ENCODE data around the gene DLGAP1. TPM values are rescaled to one million over a fixed set of nuclear protein-coding genes. Genes with fewer than 3 reads are reported as not detected.
"Not testable (repeated sequence)": the region's sequence is repeated elsewhere in the genome, so short reads cannot be mapped to it uniquely, and the experiment has no call there.

DLGAP1 gene
- total RNA-seq, 4 donors from 2014 or later, result 0.22 to 1.5 (median 0.56) TPM

DNA sequence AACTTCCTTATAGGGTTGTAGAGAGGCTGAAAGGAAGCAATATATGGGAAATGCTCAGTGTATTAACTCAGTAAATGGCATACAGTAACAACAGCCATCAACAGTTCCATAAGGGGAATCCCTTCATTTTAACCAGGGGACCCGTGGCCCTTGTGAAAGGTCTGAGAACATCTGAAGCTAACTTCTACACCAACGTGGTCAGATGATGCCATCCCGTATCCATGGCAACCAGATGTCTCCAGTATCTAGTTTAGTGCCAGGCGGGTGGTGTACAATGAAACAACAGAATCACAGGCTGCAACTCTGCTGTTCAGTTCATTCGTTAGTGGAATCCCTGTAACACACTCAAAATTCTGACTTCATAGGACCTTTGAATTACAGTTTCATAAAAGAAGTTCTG, 842.8 kb downstream of the DLGAP1 start:
- Histone ChIP-seq H3K27me3 (no peaks in the 10 kb centered on the region), H3K36me3 (no peaks in the 10 kb centered on the region), H3K27ac (no peak overlapping the region), H3K9me3 (no peaks in the 10 kb centered on the region), H3K4me1 (no peaks in the 10 kb centered on the region), H3K4me3 (no peak overlapping the region)
- no peak for ATAC-seq
- TF ChIP-seq EP300 (IDR thresholded peaks at IDR 0.05) (no peak), POLR2AphosphoS5 (IDR thresholded peaks at IDR 0.05) (no peak), POLR2A (IDR thresholded peaks at IDR 0.05) (no peak)
- TF ChIP-seq, protein P1, sequence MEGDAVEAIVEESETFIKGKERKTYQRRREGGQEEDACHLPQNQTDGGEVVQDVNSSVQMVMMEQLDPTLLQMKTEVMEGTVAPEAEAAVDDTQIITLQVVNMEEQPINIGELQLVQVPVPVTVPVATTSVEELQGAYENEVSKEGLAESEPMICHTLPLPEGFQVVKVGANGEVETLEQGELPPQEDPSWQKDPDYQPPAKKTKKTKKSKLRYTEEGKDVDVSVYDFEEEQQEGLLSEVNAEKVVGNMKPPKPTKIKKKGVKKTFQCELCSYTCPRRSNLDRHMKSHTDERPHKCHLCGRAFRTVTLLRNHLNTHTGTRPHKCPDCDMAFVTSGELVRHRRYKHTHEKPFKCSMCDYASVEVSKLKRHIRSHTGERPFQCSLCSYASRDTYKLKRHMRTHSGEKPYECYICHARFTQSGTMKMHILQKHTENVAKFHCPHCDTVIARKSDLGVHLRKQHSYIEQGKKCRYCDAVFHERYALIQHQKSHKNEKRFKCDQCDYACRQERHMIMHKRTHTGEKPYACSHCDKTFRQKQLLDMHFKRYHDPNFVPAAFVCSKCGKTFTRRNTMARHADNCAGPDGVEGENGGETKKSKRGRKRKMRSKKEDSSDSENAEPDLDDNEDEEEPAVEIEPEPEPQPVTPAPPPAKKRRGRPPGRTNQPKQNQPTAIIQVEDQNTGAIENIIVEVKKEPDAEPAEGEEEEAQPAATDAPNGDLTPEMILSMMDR (IDR thresholded peaks at IDR 0.05), result no peak
- 82 to 85% methylated on average over 3 to 4 of the region's 5 CpGs for WGBS, 2 donors (ENCODE audit: low coverage in 1 of 2)

DNA sequence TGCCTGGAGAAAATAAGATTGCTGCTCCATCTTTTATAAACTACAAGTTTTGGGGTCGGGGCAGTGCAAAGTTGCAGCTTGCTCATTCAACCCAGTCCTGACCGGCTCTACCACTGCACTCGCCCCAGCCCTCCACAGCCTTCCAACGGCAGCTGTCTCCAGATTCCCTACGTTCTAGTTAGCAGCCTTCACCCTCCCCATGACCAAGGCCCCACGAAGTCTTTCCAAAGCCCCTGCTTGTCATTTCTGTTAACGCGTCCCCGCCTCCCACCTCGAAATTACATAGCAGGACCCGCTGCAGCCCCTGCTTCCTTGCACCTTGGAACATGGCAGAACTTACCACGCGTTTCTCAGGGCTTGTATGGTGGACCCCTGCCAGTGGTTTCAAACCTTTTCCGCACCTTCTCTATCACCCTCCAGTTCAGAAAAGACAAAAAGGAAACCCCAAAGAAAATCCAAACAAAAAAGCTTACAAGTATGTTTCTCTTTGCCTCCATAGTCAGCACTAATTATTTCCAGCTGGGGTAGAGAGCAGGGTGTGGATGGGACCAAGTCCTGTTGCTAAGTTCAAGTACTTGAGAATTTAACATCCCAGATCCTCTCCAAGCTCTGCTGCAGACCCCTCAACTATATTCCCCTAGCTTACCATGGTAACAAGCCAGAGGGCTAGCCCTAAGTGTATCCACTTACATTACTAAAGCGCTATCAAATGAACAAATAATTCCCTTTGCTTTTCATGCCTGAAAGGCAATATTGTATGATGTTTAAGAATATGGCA, 843.6 kb downstream of the DLGAP1 start:
- H3K27me3 ChIP-seq, result no peaks in the 10 kb centered on the region
- H3K4me3 ChIP-seq, result no peak overlapping the region
- no peak overlapping the region for H3K27ac ChIP-seq
- no peaks in the 10 kb centered on the region for H3K9me3 ChIP-seq
- H3K36me3 ChIP-seq, result no peaks in the 10 kb centered on the region
- H3K4me1 ChIP-seq, result no peaks in the 10 kb centered on the region
- 58 to 61% methylated on average over 14 to 15 of the region's 15 CpGs for WGBS, 2 donors (ENCODE audit: low coverage in 1 of 2)
- no peak for ATAC-seq
- no peak for TF ChIP-seq EP300 (IDR thresholded peaks at IDR 0.05)
- TF ChIP-seq, protein P1 (IDR thresholded peaks at IDR 0.05), result no peak

DNA sequence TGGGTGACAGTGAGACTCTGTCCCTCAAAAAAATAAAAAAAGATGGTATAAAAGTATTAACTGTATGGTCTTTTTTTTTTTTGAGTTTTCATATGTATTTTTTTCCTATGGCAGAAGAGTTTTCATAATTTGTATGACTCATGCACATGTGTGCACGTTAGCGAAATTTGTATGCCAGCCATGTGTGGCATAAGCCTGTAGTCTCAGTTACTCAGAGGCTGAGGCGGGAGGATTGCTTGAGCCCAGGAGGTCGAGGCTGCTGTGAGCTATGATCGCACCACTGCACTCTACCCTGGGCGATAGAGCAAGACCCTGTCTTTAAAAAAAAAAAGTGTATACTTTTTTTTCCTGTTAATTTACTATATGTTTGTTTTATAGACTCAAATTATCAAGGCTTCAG, 844.3 kb downstream of the DLGAP1 start:
- H3K36me3 ChIP-seq, result no peaks in the 10 kb centered on the region
- no peak overlapping the region for H3K27ac ChIP-seq
- no peak for ATAC-seq
- WGBS, 2 donors (ENCODE audit: low coverage in 1 of 2), result 89 to 92% methylated on average over 3 to 6 of the region's 6 CpGs
- TF ChIP-seq POLR2A (IDR thresholded peaks at IDR 0.05), result no peak
- TF ChIP-seq, protein P1 (IDR thresholded peaks at IDR 0.05), result no peak
- no peak for TF ChIP-seq EP300 (IDR thresholded peaks at IDR 0.05)
- TF ChIP-seq POLR2AphosphoS5 (IDR thresholded peaks at IDR 0.05), result no peak
- no peaks in the 10 kb centered on the region for H3K9me3 ChIP-seq
- H3K4me1 ChIP-seq, result peaks cover 0 to 7% (median 0%) of the 10 kb centered on the region in 3 donors
- H3K27me3 ChIP-seq, result no peaks in the 10 kb centered on the region
- H3K4me3 ChIP-seq, result no peak overlapping the region

DNA sequence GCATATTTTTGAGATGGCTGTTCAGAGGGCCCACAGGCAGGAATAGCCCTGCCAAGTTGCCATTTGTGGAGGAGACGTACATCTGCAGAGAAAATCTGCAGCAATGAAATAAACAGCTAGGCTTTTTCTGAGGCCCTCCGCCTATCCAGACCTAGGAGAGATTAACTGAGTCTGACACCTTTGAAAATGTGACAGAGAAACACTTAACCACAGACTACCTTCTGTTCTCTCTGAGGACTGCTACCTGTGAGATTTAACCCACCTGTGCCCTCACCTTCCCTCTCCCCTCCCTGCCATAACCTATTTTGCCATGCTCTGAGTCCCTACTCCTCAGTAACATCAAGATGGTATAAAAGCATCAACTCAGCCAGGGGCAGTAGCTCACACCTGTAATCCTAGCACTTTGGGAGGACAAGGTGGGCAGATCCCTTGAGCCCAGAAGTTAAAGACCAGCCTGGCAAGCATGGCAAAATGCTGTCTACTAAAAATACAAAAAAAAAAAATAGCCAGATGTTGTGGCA, 844.9 kb downstream of the DLGAP1 start:
- Histone ChIP-seq H3K9me3 (no peaks in the 10 kb centered on the region), H3K4me3 (no peak overlapping the region), H3K27me3 (no peaks in the 10 kb centered on the region), H3K36me3 (no peaks in the 10 kb centered on the region), H3K4me1 (peaks cover 0 to 12% (median 0%) of the 10 kb centered on the region in 3 donors), H3K27ac (no peak overlapping the region)
- TF ChIP-seq POLR2AphosphoS5 (IDR thresholded peaks at IDR 0.05), result no peak
- TF ChIP-seq, protein P1 (IDR thresholded peaks at IDR 0.05), result no peak
- no peak for TF ChIP-seq EP300 (IDR thresholded peaks at IDR 0.05)
- TF ChIP-seq POLR2A (IDR thresholded peaks at IDR 0.05), result no peak
- ATAC-seq, result no peak
- 96% methylated on average over 2 of the region's 2 CpGs; no CpG with 5 or more reads in 1 of the 2 donors for WGBS, 2 donors (ENCODE audit: low coverage in 1 of 2)

DNA sequence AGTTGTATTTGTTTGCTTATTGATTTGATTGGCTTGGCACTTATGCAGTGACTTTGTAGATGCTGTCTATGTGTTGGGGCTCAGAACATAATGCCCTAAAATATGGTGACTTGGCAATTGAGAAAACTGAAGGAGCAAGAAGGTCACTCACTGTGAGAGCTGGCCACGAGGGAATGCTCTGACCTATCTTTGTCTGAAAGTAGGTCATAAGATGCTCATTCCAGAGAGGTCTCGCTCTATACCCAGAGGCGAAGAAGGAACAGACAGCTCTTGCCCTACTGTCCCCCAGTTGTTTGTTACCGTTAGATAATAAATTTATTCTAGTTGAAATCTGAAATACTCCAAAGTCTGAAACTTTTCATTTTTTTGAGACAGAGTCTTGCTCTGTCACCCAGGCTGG, 846.6 kb downstream of the DLGAP1 start:
- 73 to 81% methylated on average over 3 to 4 of the region's 4 CpGs for WGBS, 2 donors (ENCODE audit: low coverage in 1 of 2)

DNA sequence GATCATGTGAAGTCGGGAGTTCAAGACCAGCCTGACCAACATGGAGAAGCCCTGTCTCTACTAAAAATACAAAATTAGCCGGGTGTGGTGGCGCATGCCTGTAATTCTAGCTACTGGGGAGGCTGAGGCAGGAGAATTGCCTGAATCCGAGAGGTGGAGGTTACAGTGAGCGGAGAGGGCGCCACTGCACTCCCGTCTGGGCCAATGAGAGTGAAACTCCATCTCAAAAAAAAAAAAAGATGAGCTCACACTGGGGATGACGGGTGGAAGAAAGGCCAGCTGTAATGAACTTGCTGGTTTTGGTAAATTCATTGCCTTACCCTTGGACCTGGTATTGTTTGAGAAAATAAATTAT, 847.0 kb downstream of the DLGAP1 start:
- not testable (repeated sequence) for H3K27me3 ChIP-seq, H3K4me3 ChIP-seq, H3K36me3 ChIP-seq, ATAC-seq, H3K9me3 ChIP-seq
- Histone ChIP-seq H3K27ac (peak overlapping the region in 1 of 4 donors; percentile 19), H3K4me1 (peaks cover 0 to 34% (median 8%) of the 10 kb centered on the region in 3 donors)
- 80 to 97% methylated on average over 1 to 3 of the region's 8 CpGs for WGBS, 2 donors (ENCODE audit: low coverage in 1 of 2)

More for the DNA sequence above, 846.6 kb downstream of the DLGAP1 start:
- ATAC-seq, result no peak
- Histone ChIP-seq H3K27ac (no peak overlapping the region), H3K36me3 (no peaks in the 10 kb centered on the region), H3K9me3 (no peaks in the 10 kb centered on the region), H3K4me3 (no peak overlapping the region), H3K4me1 (peaks cover 0 to 30% (median 8%) of the 10 kb centered on the region in 3 donors), H3K27me3 (no peaks in the 10 kb centered on the region)
- TF ChIP-seq POLR2AphosphoS5 (IDR thresholded peaks at IDR 0.05) (no peak), POLR2A (IDR thresholded peaks at IDR 0.05) (no peak), EP300 (IDR thresholded peaks at IDR 0.05) (no peak)
- TF ChIP-seq, protein P1 (IDR thresholded peaks at IDR 0.05), result no peak

Measured in gastroesophageal sphincter (tissue), 4 donors.